H1 (cell line): ENCODE data around the gene RTCB. TPM values are rescaled to one million over a fixed set of nuclear protein-coding genes. Genes with fewer than 3 reads are reported as not detected.

Experiments
- RXRA ChIP-seq: IDR thresholded peaks from 2 replicates; pipeline ENCODE4 v1.6.1; 2011; ENCODE audit warnings: low read depth, mild to moderate bottlenecking, low read length, moderate library complexity; ENCODE audit not compliant: insufficient read depth
- polyA plus RNA-seq, 7 experiments: library from polyadenylated mRNA; depleted of rRNA in 3 of 7; stranded (reverse) in 5 of 7; unstranded in 2 of 7; fragments of >200 nt in 5 of 7; fragments of 200-250 nt in 2 of 7; gene quantifications; 1 replicate in 5 of 7; 2 replicates in 1 of 7; 4 replicates in 1 of 7; pipeline versions ENCODE4 v1.2.1 to v1.2.3, GENCODE V29; 2011 to 2013; ENCODE audit warnings: missing spikeins in 2 of 7, mixed read lengths in 2 of 7
- total RNA-seq: library from RNA; stranded (reverse); fragmentation: NEBNext Ultra II Directional; extraction: Animal tissue kit (Norgen Biotek cat#: 25700); gene quantifications from 2 replicates; pipeline ENCODE4 v1.2.1, GENCODE V29; 2021

RTCB gene
- total and polyA plus RNA-seq, 2 of the 8 experiments (the other 6 are each of a cell fraction or from before 2014, with no cell fraction given) = 104 to 114 TPM

DNA sequence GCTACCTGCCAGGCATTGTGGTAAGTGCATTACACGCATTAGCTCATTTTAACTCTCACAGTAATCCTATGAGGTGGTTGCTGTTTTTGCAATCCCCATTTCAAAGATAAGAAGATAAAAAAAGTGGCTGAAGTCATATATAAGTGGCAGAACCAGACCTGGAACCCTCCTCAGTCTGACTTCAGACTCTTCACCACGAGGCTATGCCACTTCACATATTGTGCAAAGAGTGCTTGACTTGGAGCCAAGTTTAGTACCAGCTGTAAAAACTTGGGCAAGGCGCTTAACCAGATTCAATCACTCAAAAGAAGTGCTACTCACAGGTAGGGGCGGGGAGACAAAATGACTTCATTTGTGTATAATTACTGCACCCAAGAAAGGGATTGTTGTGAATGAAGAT lies 36.9 kb upstream of the RTCB start (continued):
- TF ChIP-seq RXRA = no peak
